Measurements from ENCODE around the gene TMEM179. TPM values are rescaled to one million over a fixed set of nuclear protein-coding genes. Genes with fewer than 3 reads are reported as not detected.

Gene TMEM179
- total and polyA plus RNA-seq, 2 of the 8 experiments (the other 6 are each of a cell fraction or from before 2014, with no cell fraction given) = 2.9 to 4.0 TPM

DNA sequence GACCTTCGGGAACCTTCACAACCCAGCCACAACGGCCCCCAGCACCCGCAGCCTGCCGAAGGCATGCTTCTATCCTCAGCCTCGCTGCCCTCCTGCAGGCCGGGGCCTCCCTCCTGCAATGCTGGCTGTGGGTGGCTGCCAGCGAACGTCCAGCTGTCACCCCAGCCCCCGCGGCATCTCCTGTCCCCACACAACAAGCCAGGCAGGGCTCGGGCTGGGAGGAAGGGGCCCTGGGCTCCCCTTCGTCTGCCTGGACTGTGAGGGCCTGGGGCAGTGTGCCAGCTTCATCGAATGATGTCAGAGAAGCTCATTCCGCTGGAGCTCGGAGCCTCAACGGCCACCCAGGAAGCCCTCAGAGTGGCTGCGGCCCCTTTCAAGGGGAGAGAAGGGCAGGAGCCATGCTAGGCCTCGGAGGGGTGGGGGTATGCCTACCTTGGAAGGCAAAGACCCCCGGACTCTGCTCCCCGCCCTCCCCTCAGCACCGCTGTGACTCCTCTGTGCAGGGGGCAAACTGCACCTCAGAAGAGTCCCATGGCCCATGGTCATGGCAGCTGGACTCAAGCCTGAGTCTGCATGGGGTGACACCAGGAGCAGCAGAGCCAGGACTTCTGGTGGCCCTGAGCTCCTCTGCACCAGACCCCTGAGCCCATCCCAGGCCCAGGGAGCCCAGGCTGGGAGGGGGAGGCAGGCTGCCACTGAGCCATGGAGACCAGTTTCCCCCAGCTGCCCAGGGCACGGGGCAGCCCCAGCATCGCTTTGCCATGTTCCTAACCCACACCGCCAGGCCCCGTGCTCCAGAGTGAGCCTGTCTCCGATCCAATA, 49.8 kb downstream of the TMEM179 start:
- 87% methylated on average over 20 of the region's 26 CpGs; no CpG with 5 or more reads in 1 of the 2 experiments for WGBS, 2 experiments (ENCODE audit: extremely low coverage in 1 of 2, insufficient coverage in 1 of 2, insufficient read length in 1 of 2, insufficient replicate concordance in 2 of 2, low coverage in 1 of 2, low lambda C conversion rate in 2 of 2, missing lambda C conversion rate in 1 of 2)
- H3K27me3 ChIP-seq (replicated peaks in 1 of 4; ENCODE audit: control insufficient read depth in 3 of 4, extremely low read depth in 1 of 4, insufficient read depth in 3 of 4, low read length in 3 of 4) = no peaks in the 10 kb centered on the region
- H3K56ac ChIP-seq (replicated peaks; ENCODE audit: insufficient read length, low read depth, low read length) = no peak overlapping the region
- no peak for TF ChIP-seq RXRA (IDR thresholded peaks at IDR 0.05; ENCODE audit: insufficient read depth, low read depth, low read length)
- no peak for TF ChIP-seq ZNF274 (IDR thresholded peaks at IDR 0.05; ENCODE audit: borderline replicate concordance, extremely low read depth, low read length)
- TF ChIP-seq EZH2 (IDR thresholded peaks at IDR 0.05; ENCODE audit: low read depth, low read length, severe bottlenecking) = no peak
- TF ChIP-seq RFX5 (IDR thresholded peaks at IDR 0.05; ENCODE audit: borderline replicate concordance, low read depth, low read length) = no peak
- TF ChIP-seq CHD2 (IDR thresholded peaks at IDR 0.05; ENCODE audit: low read length) = no peak

More for the DNA sequence above, 49.8 kb downstream of the TMEM179 start:
- Histone ChIP-seq H4K20me1 (replicated peaks in 1 of 2; ENCODE audit: control insufficient read depth in 1 of 2, insufficient read depth in 2 of 2, low read length in 2 of 2) (no peaks in the 10 kb centered on the region), H2BK12ac (ENCODE audit: low read depth, low read length) (no peak overlapping the region), H3K79me2 (ENCODE audit: control insufficient read depth in 1 of 2, insufficient read depth in 2 of 2, low read length in 2 of 2) (no peaks in the 10 kb centered on the region), H3K4me3 (ENCODE audit: extremely low read depth in 1 of 4, insufficient read depth in 2 of 4, low read depth in 3 of 4, low read length in 4 of 4) (no peak overlapping the region), H3K4ac (replicated peaks; ENCODE audit: insufficient read length, low read depth, low read length) (no peak overlapping the region), H2BK5ac (ENCODE audit: low read depth, low read length) (no peak overlapping the region), H2BK120ac (replicated peaks; ENCODE audit: low read depth, low read length) (no peak overlapping the region), H3K9ac (replicated peaks in 1 of 4; ENCODE audit: extremely low read depth in 1 of 4, low read depth in 3 of 4, low read length in 3 of 4) (no peak overlapping the region), H2AFZ (ENCODE audit: low read length) (no peak overlapping the region), H3K23ac (ENCODE audit: insufficient read length) (no peak overlapping the region), H2BK15ac (ENCODE audit: low read length) (no peak overlapping the region), H2BK20ac (ENCODE audit: low read length) (no peak overlapping the region), H4K91ac (replicated peaks; ENCODE audit: insufficient read length, low read length) (no peak overlapping the region), H3K14ac (ENCODE audit: insufficient read length) (no peak overlapping the region), H3K79me1 (ENCODE audit: low read depth, low read length) (no peaks in the 10 kb centered on the region), H3K36me3 (ENCODE audit: control insufficient read depth in 2 of 4, insufficient read depth in 4 of 4, low read length in 3 of 4) (no peaks in the 10 kb centered on the region), H2AK5ac (ENCODE audit: low read depth, low read length) (no peak overlapping the region), H4K8ac (ENCODE audit: extremely low read depth, insufficient read depth, low read length) (peak overlapping the region; percentile 85), H3K9me3 (ENCODE audit: insufficient read depth in 2 of 2, low read depth in 1 of 2, low read length in 1 of 2) (no peaks in the 10 kb centered on the region), H3K4me1 (replicated peaks in 1 of 4; ENCODE audit: control insufficient read depth in 3 of 4, insufficient read depth in 4 of 4, low read length in 3 of 4) (no peaks in the 10 kb centered on the region), H3K18ac (ENCODE audit: extremely low read depth, low read length) (no peak overlapping the region), H3K23me2 (ENCODE audit: low read depth, low read length) (no peaks in the 10 kb centered on the region), H3K4me2 (ENCODE audit: insufficient read depth in 1 of 2, low read depth in 2 of 2, low read length in 2 of 2) (no peak overlapping the region), H4K5ac (ENCODE audit: insufficient read length, low read depth, low read length) (no peak overlapping the region), H3K27ac (ENCODE audit: low read depth, low read length) (no peak overlapping the region)
- CTCF ChIA-PET (ENCODE audit: partially characterized antibody) = interaction anchor here (0.6 to 3.2 kb wide), 4 partner anchors 9 to 477 kb away, joined by 3 to 13 read pairs (median 3); no protein-coding TSS in a partner anchor
- POLR2A ChIA-PET (ENCODE audit: partially characterized antibody) = interaction anchor here (1.5 kb wide), 1 partner anchor 9 kb away, joined by 3 read pairs; no protein-coding TSS in a partner anchor
- DNase-seq (ENCODE audit: low read depth in 1 of 2, low spot score in 2 of 2) = no peak
- FAIRE-seq = no peak

All from H1 (cell line).